GM18499 (cell line): ENCODE data around the gene RAMACL.
A peak's percentile ranks its signal among the peaks of the same experiment; 100 is the strongest.

Experiments used
- ATAC-seq: cut with Tn5 transposase; IDR thresholded peaks from one replicate; pipeline ENCODE4 v1.9.1; 2021; ENCODE audit warnings: moderate number of reproducible peaks; ENCODE audit not compliant: insufficient read depth, unreplicated experiment

The RAMACL gene

GRCh38 chr6:166561771-166562359, 24.6 kb downstream of the RAMACL start:
- no peak for ATAC-seq

DNA sequence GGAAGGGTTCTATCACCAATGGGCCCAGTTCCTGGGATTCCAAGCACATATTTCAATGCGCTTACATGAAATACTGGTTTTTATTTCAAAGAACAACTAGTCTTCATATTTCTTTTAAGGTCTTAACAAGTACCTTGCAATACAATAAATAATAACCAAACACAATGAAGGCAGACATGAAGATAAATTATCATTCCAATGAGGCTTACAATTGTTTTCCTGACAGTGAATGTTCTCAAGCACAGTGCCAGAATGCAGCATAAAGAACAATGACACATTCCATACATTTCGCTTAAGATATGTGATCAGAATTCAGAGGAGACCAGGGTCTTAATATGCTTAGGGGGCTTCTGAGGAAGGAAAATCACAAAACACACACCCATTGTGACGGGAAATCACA, 26.3 kb downstream of the RAMACL start:
- no peak for ATAC-seq

DNA sequence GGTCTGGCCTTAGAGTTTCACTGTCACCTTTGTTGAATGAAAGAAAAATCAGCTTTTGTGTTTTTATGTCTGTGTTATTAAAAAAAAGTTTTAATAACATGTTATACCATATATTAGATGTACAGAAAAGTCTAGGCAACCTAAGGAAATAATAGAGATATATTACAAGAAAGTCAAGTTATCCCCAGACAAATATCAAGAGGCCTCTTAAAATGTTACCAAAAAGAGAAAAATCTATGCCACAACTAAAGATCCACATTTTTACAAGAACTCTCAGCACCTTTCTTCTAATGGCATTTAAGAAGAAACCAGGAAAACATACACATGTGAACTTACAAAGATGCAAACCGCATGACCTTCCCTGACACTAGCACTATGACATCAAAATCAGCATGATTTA, 26.8 kb downstream of the RAMACL start:
- ATAC-seq, result no peak

DNA sequence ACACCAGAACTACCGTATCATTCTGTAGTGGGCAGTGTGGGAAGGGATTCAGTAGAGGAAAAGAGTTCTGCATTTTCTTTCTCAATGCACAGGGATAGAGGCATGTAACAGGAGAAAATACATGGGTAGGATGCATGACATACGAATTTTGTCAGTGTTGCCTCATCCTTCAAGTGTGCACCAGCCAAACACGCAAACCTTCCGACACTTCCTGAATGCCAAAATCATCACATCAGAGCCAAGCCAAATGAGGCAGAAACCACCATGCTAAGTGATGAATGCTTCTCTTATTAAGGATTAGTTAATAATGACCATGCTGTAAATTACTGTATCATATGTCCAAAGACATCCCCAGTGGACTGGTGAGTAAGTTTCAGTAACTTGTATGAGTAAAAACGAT, 27.3 kb downstream of the RAMACL start:
- ATAC-seq, result no peak

DNA sequence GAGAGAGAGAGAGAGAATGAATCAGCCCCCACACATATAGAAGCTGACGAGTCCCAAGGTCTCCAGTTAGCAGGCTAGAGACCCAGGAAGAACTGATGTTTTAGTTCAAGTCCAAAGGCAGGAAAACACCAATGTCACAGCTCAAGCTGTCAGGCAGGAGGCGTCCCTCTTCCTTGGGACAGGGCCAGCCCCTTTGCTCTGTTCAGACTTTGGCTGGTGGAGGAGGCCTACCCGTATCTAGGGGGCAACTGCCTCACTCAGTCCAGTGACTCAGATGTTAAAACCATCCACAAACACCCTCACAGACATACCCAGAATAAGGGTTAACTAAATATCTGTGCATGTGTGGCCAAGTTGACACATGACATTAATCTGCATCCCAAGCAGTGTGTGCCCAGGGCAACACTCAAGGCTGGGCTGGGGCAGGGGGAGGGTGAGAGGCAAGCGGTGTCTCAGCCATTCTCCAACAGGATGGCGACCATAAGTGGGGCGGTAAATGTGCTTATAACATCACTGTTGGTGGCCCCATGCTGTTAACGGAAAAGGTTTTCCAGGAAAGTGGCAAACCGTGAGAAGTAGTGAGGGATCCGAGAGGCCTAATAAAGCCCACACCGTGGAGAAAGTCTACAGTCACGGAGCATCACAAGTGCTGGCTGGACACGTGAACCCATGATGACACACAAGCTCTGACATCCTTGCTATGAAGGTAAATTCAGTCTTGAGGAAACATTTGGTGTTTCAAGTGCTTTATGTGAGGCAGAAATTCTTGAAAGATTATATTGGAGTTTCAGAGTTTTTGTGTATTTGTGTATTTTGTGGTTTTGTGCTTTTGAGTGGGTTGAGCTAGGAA, 28.1 kb downstream of the RAMACL start:
- no peak for ATAC-seq

GRCh38 chr6:166556863-166557322, 29.6 kb downstream of the RAMACL start:
- ATAC-seq, result no peak

- no peak for ATAC-seq
Observed at GRCh38 chr6:166556336-166556735, 30.1 kb downstream of the RAMACL start.

DNA sequence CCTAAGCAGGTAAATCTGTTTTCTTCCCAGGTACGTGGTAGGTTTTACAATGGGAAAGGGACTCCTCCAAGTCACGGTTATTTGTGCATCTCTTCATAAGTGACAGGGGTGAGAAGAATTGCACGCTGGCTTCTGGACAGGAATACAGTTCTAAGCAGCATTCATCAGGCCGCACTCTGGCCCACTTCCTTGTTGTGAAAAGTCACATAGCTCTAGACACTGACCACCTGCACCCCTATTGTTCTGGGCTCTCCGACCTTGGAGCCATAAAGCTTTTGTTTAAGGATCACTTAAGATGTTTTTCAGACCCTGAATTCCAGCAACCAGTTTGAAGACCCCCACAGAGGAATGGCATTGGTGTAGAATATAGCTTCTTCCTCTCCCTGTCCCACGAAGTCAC, 31.4 kb downstream of the RAMACL start:
- no peak for ATAC-seq

DNA sequence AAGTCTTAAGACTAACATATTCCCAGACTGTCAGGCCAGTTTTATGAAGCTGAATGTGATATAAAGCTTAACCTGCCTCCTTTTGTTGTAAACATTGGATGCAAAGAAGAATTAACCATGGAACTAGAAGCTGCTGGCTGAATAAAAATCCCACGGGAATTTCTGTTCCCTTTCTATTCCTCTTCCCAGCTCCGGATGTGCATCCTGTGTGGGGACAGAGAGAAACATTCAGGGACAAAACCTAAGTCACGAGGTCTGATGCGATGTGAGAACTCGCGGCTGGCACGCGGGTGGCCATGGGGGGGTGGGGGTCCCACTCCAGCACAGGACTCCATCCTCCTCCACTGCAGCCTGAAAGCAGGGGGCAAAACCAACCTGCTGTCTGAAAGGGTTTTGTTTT, 32.2 kb downstream of the RAMACL start:
- ATAC-seq, result no peak

DNA sequence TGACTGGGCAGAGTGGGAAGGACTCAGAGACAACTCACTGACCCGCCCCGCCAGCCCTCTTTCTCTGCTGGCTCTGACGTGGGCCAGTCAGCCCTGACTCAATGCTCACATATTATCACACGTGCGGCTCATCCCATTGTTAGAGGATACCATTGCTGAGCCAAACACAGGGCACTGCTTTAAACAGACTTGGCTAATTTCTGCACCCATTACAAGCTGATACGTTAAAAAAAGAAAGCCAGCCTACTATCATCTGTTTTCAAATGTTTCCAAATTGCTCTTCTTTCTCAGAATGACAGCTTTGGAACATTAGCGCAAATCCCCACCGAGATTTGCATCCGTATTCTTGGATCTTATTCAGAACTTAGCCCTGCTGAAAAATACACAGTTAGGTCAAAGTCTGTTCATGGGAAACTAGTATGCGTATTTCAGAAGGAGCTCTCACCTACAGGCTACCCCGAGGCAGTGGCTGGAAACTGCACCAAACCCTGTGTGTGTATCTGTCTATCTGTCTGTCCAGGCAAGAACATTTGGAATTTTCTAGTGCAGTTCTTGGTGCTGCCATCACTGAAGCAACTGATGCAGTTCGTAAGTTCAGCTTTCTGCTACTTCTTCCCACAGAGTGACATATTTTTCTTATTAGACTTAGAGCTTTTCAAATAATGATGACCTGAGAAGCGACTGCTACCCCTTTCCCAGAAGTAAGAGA, 32.8 kb downstream of the RAMACL start:
- no peak for ATAC-seq

DNA sequence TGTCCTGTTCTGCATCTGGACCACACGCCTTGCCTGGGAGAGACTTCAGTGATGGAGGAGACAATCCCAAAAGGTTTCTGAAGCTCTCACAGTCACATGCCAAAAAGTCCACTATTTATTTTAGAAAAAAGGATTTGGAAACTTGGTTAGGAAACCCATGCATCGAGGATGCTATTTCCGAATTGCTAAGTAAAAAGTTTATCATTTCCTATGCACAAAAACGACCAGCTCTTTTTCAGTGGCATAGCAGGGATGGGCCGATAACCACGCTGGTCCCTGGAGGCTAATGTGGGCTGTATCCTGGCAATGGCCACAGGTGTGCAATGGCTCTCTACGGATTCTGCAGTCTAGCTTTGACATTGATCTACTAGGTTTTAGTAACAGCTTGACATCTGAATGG, 33.9 kb downstream of the RAMACL start:
- no peak for ATAC-seq

DNA sequence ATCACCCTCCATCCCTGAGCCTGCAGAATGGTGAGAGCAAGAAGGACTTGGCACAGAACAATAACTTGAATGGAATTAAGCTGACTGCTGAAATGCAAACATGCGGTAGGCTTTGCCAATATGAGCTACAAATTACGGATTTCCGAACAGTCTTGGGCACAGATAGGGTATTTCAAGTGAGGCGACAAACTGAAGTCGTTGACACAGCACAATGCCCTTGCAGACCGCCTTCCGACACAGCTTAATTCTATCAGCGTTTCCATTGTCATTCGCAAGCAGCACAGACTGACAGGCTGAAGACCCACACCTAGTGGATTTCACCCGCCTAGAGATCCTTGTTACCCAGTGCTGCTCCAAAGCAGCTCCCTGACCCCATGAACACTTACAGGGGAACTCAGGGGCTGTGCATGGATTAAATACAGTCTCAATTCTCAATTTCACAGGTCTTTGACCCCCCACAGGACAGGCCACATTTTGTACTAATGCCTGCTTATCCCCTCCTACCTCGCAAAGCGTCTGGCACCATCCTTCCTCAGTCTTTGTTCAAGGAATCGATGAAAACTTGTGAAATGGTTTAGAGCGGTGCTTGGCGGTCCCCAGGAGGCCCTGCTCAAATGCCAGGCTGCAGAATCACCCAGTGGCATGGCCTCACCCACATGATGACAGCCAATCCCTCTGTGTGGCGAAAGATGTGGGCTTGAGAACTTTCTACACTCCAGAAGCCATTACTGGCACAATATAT, 34.6 kb downstream of the RAMACL start:
- ATAC-seq, result no peak

- no peak for ATAC-seq
Observed at GRCh38 chr6:166546653-166547052, 39.8 kb downstream of the RAMACL start.

DNA sequence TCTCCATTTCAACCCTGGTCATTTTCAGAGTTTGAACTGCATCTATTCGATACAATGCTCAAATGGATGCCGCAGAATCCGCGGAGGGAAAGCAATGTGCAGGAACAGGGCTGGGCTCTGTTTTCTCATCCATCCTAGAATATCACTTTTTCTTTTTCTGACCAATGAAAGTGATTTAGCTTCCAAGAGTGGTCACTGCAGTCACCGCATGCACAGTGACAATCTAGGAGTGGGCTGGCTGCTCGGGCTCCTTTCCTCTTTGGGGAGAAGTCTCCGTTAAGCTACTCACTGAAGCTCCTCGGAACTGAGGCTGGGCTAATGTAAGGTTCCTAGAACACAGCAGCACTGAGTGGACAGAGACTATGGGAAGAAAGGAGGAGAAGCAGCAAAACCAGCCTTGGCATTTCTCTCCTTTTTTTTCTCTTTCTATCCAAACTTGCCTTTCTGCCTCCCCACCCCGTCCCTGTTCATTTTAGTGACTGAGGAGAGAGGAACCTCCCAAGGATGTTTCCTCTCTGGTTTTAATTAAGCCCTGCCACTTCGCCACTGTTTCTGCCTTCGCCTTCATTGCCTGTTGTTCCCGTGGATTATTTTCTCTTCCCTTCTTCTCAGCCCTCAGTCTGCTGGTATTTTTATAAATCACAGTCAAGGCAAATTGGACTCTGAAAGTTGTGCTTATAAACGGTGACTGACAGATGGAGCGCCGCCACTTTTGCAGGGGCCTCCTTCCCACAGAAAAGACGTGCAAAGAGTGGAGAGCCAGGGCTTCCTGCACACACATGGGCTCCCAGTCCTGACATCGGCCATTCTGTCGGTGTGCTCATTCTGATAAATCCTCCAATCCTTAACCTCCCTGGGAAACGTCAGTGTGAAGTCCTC, 41.1 kb downstream of the RAMACL start:
- ATAC-seq, result no peak

DNA sequence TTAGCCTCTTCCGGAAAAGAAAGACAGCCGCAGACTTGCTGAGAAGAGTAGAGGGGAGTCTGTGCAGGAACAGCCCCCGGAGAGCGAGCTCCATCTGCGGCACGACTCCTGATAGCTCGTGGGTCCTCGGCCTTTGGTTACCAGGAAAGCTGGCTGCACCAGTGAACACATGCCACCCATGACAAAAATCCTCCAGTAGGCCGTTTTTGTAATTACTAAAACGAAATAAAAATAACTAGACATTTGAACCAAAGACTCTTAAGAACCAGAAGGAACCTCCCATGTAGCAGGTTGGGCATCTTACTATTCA, 42.2 kb downstream of the RAMACL start:
- ATAC-seq, result no peak

- ATAC-seq, result no peak
Observed at GRCh38 chr6:166543603-166544295, 42.7 kb downstream of the RAMACL start.

DNA sequence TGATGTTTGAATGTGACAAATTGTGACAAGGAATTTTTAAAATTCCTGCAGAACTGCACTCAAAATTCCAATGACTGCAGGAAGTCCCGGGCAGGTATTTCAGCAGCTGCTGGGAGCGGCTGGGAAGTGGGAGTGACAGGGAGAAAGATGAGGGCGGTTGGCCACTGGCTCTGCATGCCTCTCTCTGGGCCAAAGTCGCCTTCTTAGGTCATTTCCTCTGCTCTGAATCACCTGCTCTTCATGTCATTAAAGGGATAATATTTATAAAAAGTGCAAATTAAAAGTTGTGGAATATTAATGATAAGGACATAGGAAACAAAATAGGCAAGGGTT, 43.9 kb downstream of the RAMACL start:
- no peak for ATAC-seq

- no peak for ATAC-seq
Observed at GRCh38 chr6:166541876-166542579, 44.5 kb downstream of the RAMACL start.

DNA sequence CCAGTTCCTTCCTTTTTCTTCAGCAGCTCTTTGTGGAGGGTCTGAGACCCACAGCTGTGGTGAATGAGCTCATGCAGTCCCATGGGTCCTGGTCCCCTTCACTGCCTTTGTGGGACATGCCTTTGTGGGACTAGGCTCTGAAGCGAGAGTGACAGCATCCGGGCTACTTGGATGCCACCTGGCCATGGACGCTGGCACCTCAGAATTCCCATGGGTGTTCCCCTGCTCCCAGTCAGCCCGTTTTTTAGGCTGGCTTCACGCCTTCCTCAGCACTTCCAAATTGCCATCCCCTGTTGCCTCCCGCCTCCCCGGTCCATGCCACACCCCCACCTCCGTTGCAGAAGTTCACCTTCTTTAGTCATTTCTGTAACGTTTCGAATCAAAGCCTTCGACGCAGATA, 45.1 kb downstream of the RAMACL start:
- peak; percentile 11 for ATAC-seq
